Measurements from ENCODE around the gene SHH.

The SHH gene

DNA sequence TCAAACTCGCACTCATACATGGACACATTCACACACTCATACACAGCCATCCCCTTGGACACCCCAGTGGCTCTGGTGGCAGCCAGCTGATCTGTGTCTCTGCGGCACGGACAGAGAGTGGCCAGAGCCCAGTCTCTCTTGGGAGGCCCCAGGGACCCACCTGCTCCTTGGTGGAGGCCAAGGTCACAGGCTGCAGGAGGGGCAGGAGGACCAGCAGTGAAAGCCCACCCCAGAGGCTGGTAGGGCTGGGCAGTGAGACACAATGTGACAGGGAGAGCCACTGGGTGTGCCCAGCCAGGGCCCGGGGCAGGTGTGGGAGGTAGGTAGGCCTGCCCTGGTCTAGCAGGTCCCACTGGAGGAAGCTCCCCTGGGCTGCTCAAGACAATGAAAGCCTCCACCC lies 18.5 kb downstream of the SHH start:
- DNase-seq (ENCODE audit: low read depth in 1 of 2, low spot score in 1 of 2) = no peak

DNA sequence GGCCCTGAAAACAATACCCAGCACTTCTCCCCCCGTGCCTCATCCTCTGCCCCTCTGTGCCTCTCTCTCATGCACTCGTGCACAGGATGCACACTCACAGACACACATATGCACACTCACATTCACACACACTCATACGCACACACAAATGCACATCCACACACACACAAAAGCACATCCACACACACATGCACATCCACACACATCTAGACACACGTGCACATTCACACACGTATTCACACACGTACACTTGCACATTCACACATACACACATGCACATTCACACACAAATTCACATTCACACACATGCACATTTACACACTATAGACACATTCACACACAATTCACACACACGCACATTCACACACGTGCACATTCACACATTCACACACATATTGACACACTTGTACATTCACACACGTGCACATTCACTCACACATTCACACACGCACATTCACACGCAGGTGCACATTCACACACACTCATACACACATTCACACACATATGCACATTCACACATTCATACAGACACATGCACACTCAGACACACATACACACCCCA lies 19.2 kb downstream of the SHH start:
- DNase-seq (ENCODE audit: low read depth in 1 of 2, low spot score in 1 of 2) = no peak

DNA sequence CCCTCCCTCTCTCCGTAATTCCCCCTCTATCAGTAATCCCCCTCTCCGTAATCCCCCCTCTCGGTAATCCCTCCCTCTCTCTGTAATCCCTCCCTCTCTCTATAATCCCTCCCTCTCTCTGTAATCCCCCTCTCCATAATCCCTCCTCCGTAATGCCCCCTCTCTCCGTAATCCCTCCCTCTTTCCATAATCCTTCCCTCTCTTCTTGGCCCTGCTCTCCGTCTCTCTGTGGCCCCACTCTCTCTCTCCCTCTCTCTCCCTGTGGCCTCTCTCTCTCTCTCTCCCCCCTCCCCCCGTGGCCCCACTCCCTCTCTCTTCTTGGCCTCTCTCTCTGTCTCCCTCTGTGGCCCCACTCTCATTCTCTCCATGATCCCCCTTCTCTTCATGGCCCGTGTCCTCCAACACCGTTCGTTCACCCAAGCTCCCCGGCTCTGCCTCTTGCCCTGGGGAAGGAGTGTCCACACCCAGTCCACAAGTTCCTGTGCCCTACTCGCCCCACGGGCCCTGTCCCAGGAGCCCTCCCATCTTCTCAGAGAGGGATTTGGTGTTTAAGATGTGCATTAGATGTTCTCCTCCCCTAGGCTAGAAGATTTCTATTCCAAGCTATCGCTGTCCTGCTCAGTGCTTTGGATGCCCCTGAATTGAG lies 19.8 kb downstream of the SHH start:
- DNase-seq (ENCODE audit: low read depth in 1 of 2, low spot score in 1 of 2) = no peak

DNA sequence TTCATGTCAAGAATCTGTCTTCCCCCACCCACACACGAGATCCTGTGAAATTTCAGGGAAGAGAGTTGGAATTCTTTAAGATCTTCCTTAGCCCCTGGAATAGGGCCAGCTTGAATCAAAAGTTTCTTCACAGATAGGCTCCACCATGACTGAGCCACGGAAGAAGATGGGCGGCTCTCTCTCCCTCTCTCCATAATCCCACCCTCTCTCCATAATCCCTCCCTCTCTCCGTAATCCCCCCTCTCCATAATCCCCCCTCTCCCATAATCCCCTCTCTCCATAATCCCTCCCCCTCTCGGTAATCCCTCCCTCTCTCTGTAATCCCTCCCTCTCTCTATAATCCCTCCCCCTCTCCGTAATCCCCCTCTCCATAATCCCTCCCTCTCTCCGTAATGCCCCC lies 20.4 kb downstream of the SHH start:
- DNase-seq (ENCODE audit: low read depth in 1 of 2, low spot score in 1 of 2) = no peak

DNA sequence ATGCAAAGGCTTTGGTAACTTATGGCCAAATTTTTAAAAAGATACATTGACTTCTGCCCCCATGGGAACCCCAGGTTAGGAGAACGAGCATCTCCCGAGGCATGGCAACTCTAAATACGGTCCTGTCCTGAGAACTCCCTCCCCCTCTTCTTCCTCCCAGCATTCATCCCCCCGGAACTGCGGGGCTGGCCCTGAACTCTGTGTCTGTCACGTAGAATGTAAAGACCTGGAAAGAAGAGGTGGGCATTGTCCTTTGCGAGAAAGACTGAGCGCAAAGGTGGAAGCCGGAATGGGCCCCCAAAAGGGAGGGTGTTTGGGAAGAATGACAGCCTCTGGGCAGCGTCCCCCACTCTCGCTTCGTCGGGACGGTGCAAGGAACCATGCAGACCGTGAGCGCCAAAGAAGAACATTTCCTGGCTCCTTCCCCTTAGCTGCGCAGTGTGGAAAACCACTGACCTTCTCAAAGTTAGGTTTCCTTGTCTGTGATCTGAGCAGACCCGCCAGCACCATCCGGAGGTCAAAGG lies 21.0 kb downstream of the SHH start:
- DNase-seq (ENCODE audit: low read depth in 1 of 2, low spot score in 1 of 2) = no peak

DNA sequence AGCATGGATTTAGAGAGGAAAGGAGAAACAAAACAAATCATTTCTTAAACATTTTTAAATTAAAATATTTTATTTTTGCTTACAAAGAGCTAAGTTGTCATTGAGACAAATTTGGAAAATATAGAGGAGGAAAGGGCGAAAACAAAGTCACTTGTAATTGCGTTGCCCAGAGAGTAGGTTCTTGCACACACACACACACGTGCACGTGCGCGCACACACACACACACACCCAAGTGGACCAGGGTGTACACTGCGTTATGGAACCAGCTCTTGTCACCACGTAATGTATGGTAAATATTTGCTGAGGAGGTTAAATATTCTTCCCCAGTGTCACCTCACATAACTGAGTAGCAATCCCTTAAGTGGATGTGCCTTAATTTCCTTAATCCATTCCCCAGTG lies 21.6 kb downstream of the SHH start:
- DNase-seq (ENCODE audit: low read depth in 1 of 2, low spot score in 1 of 2) = no peak

DNA sequence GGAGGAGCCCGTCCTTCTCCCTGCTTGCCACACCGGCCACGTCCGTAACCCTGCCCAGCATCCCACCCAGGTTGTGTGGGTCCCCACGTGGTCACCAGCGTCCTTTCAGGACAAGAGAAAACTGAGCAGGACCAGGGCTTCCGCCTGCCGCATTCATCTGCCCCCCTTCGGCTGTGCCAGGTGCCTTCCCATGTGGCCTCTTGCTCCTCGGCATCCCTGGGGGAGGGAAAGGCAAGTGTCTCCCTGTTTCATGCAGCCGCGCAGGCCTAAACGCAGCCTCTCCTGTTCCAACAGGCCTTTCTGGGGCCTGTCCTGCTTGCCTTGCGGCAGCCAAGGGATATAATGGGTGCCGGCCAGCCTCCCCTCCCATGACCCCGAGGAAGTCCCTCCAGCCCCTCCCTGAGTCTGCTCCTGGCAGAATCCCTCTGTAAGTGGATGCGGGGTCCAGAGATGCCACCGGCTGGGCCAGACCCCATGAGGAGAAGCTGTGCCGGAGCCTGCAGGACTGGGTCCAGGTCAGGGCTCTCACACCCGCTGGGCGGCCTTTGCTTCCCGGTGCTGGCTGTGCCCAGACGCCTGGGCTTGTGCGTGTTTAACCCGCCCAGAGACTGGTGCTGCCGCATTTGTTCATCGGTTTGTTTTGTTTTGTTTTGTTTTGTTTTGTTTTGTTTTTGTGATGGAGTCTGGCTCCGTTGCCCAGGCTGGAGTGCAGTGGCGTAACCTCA lies 23.1 kb downstream of the SHH start:
- DNase-seq (ENCODE audit: low read depth in 1 of 2, low spot score in 1 of 2) = no peak

DNA sequence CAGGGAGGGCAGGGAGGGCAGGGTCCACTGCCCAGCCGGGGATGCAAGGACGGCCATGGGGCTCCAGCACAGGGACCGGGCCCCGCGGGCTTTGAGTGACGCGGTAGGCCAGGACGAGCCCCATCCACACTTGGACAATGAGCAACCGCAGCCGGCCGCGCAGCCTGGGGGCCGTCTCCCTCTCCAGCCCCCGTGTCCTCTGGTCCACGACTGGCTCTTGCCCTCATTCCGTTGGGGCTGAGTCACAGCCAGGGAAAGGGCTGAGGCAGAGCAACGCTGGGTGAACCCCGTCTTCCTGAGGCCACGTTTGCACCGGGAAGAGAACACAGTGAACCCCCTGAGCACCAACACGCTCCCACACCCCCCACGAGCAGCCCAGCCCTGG lies 23.7 kb downstream of the SHH start:
- no peak for DNase-seq (ENCODE audit: low read depth in 1 of 2, low spot score in 1 of 2)

DNA sequence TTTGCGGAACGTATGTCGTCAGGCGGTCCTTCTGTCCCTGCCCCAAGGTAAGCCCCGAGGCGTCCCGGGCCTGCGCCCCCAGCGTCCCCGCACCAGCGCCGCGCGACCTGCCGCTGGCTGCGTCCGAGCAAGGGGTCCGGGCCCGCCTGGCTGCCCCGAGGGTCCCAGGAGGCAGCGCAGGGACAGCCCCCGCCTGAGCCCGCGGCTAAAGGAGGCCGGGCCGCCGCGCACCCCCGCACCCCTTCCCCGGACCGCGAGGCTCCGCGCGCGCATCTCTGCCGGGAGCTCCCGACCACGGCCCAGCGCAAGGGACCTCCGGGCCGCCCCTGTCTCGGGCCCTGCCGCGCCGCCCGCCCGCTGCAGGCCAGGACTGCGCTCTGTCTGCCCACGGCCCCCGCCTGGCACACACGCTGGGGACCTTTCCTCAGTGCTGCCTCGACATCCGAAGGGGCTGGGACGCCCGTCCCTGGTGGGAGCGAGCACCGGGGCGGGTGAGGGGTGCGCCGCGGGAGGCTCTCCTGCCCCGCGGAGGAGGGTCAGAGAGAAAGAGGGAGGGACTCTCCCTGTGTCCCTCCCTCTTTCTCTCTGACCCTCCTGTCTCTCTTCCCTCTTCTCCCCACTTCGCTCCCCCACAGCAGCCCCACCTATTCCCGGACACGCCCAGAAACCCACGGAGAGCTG lies 25.0 kb downstream of the SHH start:
- DNase-seq (ENCODE audit: low read depth in 1 of 2, low spot score in 1 of 2) = no peak

DNA sequence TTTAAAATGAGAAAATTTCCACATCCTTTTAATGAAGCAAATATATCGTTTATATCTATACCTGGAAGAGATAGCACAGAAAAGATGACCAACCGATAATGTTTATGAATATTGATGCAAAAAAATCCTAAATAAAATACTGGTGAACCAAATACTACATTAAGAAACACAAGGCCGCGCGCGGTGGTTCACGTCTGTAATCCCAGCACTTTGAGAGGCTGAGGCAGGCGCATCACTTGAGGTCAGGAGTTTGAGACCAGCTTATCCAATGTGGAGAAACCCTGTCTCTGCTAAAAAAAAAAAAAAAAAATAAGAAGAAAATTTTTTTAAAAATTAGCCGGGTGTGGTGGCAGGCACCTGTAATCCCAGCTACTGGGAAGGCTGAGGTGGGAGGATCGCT lies 25.8 kb downstream of the SHH start:
- DNase-seq (ENCODE audit: low read depth in 1 of 2, low spot score in 1 of 2) = no peak

DNA sequence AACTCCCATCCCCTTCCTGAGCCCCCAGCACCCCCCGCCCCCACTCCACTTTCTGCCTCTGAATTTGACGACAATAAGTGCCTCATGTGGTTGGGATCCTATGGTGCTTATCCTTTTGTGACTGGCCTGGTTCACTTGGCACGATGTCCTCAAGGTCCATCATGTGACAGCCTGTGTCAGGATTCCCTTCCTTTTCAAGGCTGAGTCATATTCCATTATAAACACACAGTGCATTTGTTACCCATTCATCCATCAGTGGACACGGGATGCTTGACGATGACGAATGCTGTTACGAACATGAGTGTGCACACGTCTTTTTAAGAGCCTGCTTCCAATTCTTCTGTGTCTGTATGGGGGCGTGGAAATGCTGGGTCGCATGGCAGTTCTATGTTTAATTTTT lies 26.7 kb downstream of the SHH start:
- DNase-seq (ENCODE audit: low read depth in 1 of 2, low spot score in 1 of 2) = no peak

DNA sequence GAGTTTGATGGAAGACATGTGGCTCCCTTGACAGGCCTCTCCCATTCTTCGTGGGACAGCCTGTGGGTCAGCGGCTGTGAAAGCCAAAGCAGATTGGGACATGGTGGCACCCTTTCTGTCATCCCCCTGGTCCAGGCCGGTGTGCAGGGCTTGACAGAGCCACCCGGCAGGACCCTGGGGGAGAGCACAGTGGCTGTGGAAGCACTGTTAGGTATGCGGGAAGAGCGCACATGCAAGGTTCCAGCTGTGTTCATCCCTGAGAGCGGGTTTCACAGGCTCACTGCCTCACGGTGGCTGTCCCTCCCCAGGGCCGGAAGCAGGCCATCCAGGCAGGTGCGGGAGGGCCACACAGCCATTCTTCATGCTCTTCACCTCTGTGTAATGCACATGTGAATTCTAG lies 29.8 kb downstream of the SHH start:
- DNase-seq (ENCODE audit: low read depth in 1 of 2, low spot score in 1 of 2) = no peak

DNA sequence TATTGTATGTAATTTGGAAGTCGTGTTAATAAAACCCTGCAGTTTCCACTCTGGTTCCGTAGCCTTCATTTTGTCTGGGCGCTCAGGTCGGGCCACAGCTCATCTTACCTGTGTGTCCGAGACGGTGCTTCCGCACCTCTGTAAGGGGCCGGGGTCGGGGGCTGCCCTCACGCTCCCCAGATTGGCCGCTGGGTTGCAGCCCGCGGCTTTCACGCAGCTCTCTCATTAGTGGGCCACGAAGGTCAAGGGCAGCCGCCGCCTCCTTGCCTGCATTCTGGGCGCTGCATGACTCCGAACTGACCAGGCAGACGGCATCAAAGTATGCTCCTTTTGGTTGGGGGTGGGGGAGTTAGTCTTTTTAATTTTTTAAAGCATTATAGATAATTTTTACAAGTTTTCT lies 30.8 kb downstream of the SHH start:
- DNase-seq (ENCODE audit: low read depth in 1 of 2, low spot score in 1 of 2) = no peak

DNA sequence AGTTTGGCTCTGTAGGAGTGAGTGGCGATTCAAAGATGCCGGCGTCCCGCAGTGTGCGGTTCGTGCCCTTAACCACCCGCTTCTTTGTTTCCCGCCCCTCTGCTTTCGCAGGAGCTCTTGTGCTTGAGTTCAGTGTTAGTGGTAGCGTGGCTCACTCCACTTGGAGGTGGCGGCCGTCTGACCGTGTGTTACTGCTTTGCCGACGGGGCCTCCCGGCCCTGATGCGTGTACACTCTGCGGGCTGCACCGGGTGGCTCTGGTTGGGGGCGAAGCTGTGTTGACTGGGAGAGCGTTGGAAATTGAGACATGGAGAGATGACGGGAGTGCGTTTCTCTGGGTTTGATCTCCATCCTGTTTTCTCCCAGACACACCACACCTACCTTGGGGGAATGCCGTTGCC lies 31.4 kb downstream of the SHH start:
- no peak for DNase-seq (ENCODE audit: low read depth in 1 of 2, low spot score in 1 of 2)

DNA sequence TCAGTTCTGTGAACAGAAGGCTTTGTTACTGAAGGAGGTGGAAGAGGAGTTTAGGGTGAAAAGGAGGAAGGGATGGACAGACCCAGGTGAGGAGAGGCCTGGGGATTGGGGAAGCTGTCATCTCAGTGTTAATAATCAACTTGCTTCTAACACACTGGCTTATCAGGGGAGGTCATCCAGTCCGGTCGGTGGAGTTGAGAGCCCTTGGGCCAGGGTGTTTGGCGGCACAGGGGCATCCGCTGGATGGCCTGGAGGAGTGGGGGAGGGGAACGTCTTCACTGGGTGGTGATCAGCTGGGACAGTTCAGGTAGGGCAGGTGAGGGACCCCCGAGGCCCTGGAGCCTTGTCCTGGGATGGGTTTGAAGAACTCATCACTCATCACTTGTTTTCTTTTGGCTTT lies 33.9 kb downstream of the SHH start:
- DNase-seq (ENCODE audit: low read depth in 1 of 2, low spot score in 1 of 2) = no peak

DNA sequence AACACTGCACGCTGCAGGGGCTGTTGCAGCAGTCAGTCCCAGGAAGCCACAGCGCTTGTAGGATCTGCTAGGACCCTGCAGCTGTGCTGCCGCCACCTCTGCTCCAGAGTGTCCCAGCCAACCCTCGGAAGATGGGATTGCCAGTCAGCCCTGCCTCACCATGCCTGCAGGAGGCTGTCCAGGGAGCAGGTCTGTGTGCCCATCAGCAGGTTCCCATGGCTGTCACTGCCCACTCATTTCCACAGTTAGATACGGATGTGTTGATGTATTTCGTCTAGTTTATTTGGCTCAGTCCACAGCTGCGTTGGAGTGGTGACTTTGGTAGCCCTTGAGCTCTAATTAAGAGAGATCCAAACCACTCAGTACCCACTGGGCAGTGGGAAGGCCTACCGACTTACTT lies 35.7 kb downstream of the SHH start:
- DNase-seq (ENCODE audit: low read depth in 1 of 2, low spot score in 1 of 2) = no peak

DNA sequence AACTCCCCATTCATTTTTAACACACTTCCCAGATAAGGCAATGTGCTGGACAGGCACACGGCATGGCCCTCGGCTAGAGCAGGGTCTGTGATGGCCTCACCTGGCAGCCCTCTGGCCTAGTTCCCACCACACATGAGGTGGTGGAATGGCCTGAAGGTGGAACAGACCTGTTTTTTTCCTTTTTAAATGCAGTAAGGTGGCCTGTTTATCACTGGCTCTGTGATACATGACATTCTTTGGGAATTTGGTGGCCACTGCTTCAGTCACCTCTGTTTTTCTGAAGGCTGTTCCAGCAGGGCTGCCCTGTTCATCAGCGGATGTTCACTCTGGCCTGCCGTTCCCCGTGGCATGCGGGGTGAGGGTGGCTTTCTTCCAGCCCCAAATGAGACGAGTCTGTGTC lies 36.6 kb downstream of the SHH start:
- DNase-seq (ENCODE audit: low read depth in 1 of 2, low spot score in 1 of 2) = no peak

DNA sequence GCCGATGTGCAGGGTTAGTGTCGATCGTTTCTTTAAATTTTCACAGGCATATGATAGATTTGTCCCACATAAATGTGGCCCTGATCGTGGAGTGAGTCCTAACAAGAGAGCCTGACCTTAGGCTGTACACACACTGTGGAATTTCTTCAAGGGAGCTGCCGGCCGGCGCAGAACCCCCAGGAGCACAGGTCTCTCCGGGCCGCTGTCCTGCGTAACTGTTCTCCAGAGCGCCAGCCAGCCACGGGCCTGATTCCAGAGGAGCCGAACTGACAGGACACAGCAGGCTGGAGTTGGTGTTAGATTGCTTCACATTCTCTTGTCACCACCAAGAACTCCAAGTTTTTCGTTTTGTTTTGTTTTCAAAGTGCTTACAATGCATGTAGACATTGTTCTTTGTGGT lies 37.3 kb downstream of the SHH start:
- no peak for DNase-seq (ENCODE audit: low read depth in 1 of 2, low spot score in 1 of 2)

DNA sequence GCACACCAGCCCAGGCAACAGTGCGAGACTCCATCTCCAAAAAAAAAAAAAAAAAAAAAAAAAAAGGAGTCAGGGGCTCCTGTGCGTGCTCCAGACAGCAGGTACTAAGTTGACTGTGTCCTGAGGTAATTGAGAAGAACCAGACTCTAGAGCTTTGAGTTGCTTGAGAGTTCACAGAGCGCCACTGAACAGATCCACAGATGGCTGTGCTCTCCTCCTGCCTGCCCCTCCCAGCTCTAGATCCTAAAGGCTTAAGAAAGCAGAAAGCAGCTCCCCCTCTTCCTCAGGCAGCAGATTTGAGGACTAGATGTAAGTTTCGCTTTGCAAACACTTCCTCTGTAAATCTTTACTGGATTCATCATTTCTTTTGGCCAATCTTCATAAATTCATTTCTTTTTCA lies 38.7 kb downstream of the SHH start:
- no peak for DNase-seq (ENCODE audit: low read depth in 1 of 2, low spot score in 1 of 2)

DNA sequence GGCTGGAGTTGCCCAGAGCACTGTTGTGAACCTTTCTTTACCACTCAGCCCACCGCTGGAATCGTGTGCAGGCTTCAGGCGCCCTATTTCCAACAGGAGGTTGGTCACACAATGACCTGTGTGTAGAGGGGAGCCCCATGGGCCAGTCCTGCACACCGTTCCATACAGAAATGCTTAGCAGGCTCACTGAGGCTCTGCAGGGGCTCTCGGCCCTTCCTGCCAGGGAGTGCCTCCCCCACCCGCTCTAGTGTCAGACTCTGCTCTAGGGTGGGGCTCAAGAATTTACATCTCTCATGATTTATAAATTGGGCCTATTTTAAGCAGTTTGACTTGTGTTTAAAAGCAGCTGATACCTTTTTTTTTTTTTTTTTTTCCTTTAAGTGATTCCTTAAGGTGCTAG lies 42.0 kb downstream of the SHH start:
- DNase-seq (ENCODE audit: low read depth in 1 of 2, low spot score in 1 of 2) = no peak

DNA sequence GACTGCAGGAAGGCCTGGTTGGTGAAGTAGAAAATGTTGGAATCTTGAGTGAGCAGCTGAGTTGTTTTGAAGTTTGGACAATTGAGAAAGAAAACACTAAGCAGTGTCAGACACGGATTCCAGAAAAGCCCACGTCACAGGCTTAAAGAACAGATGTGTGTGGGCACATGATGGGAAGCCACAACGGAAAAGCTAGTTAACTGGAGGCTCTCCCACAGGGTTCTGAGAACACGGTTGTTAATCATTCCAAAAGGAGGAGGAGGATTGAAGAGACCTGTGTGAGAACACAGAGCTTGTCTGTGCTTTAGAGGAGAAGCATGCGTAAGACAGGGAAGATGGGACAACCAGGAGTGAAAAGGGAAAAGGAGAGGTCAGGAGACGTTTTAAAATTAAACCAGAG lies 42.6 kb downstream of the SHH start:
- DNase-seq (ENCODE audit: low read depth in 1 of 2, low spot score in 1 of 2) = no peak

Data from stimulated activated CD4-positive, alpha-beta T cell treated with anti-CD3 and anti-CD28 coated beads, Interleukin-15, amount 100 ng/mL, for 1 hour (primary cell).